Activated CD4-positive, alpha-beta memory T cell treated with anti-CD3 and anti-CD28 coated beads for 36 hours (primary cell): Measurements from ENCODE around the gene MSANTD1. TPM values are rescaled to one million over a fixed set of nuclear protein-coding genes. Genes with fewer than 3 reads are reported as not detected.

ENCODE experiments used
- CTCF ChIA-PET: fragments of 350-600 bp; sonication (Branson Sonifier 250); formaldehyde crosslinking; loops from one replicate; lab custom pipeline; 2021; ENCODE audit warnings: antibody characterized with exemption, inconsistent platforms; lab: Charles Lee
- POLR2A ChIA-PET: fragments of 350-600 bp; sonication (Branson Sonifier 250); formaldehyde crosslinking; loops from one replicate; lab custom pipeline; 2021; ENCODE audit warnings: antibody characterized with exemption; lab: Charles Lee
- DNase-seq: peaks from one replicate; pipeline ENCODE4 v3.0.0-alpha.2; 2020
- H3K27ac Mint-ChIP-seq: one replicate; pipeline ENCODE4 v1.8.0; 2021; ENCODE audit warnings: mixed read lengths
- H3K27me3 Mint-ChIP-seq: one replicate; pipeline ENCODE4 v1.8.0; 2021; ENCODE audit warnings: mixed read lengths
- H3K36me3 Mint-ChIP-seq: one replicate; pipeline ENCODE4 v1.8.0; 2021; ENCODE audit warnings: mixed read lengths
- H3K4me1 Mint-ChIP-seq: one replicate; pipeline ENCODE4 v1.8.0; 2021; ENCODE audit warnings: low read depth, mixed read lengths
- H3K4me3 Mint-ChIP-seq: one replicate; pipeline ENCODE4 v1.8.0; 2021; ENCODE audit warnings: mild to moderate bottlenecking, mixed read lengths
- H3K9me3 Mint-ChIP-seq: one replicate; pipeline ENCODE4 v1.8.0; 2021; ENCODE audit warnings: mixed read lengths
- intact Hi-C: fragments of 100-400 bp; cut with micrococcal nuclease; formaldehyde crosslinking; loops from one replicate; pipeline ENCODE4 v1.15.1; 2023
- total RNA-seq, 2 experiments: library from RNA; stranded (reverse); gene quantifications; one replicate each; pipeline ENCODE4 v1.2.3, GENCODE V29; 2021

The MSANTD1 gene
- total RNA-seq, 2 experiments from 2014 or later = 0.39 to 0.45 TPM

DNA sequence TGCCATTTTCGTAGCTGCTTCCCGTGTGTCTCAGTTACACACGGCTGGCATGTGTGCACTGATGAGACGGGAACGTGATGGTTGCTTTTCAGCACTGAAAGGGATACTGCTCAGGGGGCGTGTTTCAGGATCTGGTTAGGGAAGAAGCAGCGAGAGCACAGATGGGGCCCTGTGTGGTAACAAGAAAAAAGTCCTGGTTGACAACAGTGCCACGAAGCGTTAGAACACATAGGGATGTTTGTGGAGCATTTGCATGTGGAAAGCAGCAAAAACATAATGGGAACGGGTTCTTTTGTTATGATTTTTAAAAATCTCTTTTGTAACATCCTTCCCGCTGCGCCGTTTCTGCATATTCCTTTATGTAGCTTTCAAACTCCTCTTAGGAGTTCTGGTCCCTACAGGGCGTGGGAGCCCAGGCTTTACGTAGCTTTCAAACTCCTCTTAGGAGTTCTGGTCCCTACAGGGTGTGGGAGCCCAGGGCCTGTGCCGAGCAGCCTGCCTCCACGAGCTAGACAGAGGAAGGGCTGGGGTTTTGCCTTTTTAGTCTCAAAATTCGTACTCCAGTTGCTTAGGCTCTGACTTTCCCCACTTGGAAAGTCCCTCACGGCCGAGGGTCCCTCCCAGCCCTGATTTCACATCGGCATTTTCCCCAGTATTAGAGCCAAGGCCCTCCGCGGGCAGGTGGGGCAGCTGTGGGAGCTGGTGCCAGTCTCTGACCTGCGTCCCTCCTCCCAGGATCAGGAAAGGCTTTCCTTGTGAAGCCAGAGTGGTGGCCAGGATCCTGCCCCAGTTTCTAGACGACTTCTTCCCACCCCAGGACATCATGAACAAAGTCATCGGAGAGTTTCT lies 11.0 kb upstream of the MSANTD1 start:
- DNase-seq = no peak
- H3K4me1 Mint-ChIP-seq = peaks cover 8% of the 10 kb centered on the region
- intact Hi-C loops = no loop called here
- H3K4me3 Mint-ChIP-seq = no peak overlapping the region
- H3K9me3 Mint-ChIP-seq = no peaks in the 10 kb centered on the region
- peaks cover 14% of the 10 kb centered on the region for H3K36me3 Mint-ChIP-seq
- ChIA-PET CTCF (no interaction called here), POLR2A (no interaction called here)
- no peaks in the 10 kb centered on the region for H3K27me3 Mint-ChIP-seq
- no peak overlapping the region for H3K27ac Mint-ChIP-seq

DNA sequence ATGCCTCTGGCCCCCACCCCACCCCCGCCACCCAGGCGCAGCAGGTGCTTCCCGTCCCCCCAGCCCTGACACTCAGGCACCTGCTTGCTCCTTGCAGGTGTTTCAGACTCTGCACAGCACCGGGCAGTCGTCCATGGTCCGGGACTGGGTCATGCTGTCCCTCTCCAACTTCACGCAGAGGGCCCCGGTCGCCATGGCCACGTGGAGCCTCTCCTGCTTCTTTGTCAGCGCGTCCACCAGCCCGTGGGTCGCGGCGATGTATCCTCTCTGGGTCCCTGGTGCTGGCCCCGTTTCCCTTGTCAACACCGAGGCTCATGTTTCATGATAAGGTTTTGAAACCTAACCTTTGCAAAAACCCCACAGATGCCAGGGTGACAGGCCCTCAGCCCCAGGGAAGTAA lies 10.2 kb upstream of the MSANTD1 start:
- intact Hi-C loops = no loop called here

DNA sequence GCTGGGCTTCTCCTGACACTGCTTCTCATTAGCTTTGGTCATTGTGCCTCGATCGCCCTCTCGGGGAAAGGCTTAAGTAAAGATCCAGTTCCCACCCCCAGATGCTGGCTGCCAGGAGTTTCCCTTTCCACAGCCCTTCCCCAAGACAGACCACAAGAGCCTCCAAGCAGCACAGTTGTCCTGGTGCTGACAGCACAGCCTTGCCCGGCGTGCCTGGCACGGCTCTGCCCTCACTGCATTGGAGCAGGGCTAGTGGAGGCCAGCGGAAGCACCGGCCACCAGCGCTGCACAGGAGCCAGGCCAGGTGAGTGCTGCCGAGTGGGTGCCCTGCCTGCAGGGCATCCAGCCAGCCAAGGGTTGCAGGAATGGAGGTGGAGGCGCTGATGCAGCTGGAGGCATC lies 9.7 kb upstream of the MSANTD1 start:
- intact Hi-C loops = no loop called here
- no peaks in the 10 kb centered on the region for H3K27me3 Mint-ChIP-seq
- H3K4me1 Mint-ChIP-seq = peaks cover 11% of the 10 kb centered on the region
- ChIA-PET CTCF (no interaction called here), POLR2A (no interaction called here)
- peaks cover 8% of the 10 kb centered on the region for H3K36me3 Mint-ChIP-seq
- no peak for DNase-seq
- no peak overlapping the region for H3K27ac Mint-ChIP-seq
- no peaks in the 10 kb centered on the region for H3K9me3 Mint-ChIP-seq
- no peak overlapping the region for H3K4me3 Mint-ChIP-seq

More for the DNA sequence above, 10.2 kb upstream of the MSANTD1 start:
- ChIA-PET CTCF (no interaction called here), POLR2A (no interaction called here)
- no peak overlapping the region for H3K27ac Mint-ChIP-seq
- H3K36me3 Mint-ChIP-seq = peaks cover 10% of the 10 kb centered on the region
- DNase-seq = no peak
- no peaks in the 10 kb centered on the region for H3K27me3 Mint-ChIP-seq
- H3K9me3 Mint-ChIP-seq = no peaks in the 10 kb centered on the region
- no peak overlapping the region for H3K4me3 Mint-ChIP-seq
- H3K4me1 Mint-ChIP-seq = peaks cover 11% of the 10 kb centered on the region

DNA sequence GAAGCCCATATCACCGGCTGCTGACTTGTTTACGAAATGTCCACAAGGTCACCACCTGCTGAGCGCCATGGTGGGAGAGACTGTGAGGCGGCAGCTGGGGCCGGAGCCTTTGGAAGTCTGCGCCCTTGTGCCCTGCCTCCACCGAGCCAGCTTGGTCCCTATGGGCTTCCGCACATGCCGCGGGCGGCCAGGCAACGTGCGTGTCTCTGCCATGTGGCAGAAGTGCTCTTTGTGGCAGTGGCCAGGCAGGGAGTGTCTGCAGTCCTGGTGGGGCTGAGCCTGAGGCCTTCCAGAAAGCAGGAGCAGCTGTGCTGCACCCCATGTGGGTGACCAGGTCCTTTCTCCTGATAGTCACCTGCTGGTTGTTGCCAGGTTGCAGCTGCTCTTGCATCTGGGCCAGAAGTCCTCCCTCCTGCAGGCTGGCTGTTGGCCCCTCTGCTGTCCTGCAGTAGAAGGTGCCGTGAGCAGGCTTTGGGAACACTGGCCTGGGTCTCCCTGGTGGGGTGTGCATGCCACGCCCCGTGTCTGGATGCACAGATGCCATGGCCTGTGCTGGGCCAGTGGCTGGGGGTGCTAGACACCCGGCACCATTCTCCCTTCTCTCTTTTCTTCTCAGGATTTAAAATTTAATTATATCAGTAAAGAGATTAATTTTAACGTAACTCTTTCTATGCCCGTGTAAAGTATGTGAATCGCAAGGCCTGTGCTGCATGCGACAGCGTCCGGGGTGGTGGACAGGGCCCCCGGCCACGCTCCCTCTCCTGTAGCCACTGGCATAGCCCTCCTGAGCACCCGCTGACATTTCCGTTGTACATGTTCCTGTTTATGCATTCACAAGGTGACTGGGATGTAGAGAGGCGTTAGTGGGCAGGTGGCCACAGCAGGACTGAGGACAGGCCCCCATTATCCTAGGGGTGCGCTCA lies 8.7 kb upstream of the MSANTD1 start:
- H3K4me3 Mint-ChIP-seq = no peak overlapping the region
- no peak overlapping the region for H3K27ac Mint-ChIP-seq
- H3K4me1 Mint-ChIP-seq = peaks cover 11% of the 10 kb centered on the region
- H3K36me3 Mint-ChIP-seq = peaks cover 7% of the 10 kb centered on the region
- POLR2A ChIA-PET = no interaction called here
- no peaks in the 10 kb centered on the region for H3K27me3 Mint-ChIP-seq
- intact Hi-C loops = no loop called here
- no peaks in the 10 kb centered on the region for H3K9me3 Mint-ChIP-seq
- CTCF ChIA-PET = no interaction called here
- DNase-seq = no peak

DNA sequence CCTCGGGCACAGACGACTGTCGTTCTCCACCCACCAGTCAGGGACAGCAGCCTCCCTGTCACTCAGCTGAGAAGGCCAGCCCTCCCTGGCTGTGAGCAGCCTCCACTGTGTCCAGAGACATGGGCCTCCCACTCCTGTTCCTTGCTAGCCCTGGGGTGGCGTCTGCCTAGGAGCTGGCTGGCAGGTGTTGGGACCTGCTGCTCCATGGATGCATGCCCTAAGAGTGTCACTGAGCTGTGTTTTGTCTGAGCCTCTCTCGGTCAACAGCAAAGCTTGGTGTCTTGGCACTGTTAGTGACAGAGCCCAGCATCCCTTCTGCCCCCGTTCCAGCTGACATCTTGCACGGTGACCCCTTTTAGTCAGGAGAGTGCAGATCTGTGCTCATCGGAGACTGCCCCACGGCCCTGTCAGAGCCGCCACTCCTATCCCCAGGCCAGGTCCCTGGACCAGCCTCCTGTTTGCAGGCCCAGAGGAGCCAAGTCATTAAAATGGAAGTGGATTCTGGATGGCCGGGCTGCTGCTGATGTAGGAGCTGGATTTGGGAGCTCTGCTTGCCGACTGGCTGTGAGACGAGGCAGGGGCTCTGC lies 7.9 kb upstream of the MSANTD1 start:
- Mint-ChIP-seq H3K27ac (no peak overlapping the region), H3K9me3 (no peaks in the 10 kb centered on the region), H3K4me3 (no peak overlapping the region), H3K4me1 (peaks cover 11% of the 10 kb centered on the region), H3K27me3 (no peaks in the 10 kb centered on the region), H3K36me3 (peaks cover 4% of the 10 kb centered on the region)
- POLR2A ChIA-PET = no interaction called here
- intact Hi-C loops = no loop called here
- CTCF ChIA-PET = interaction anchor here (1.0 kb wide), 1 partner anchor 134 kb away, joined by 3 read pairs; no protein-coding TSS in a partner anchor
- DNase-seq = no peak

DNA sequence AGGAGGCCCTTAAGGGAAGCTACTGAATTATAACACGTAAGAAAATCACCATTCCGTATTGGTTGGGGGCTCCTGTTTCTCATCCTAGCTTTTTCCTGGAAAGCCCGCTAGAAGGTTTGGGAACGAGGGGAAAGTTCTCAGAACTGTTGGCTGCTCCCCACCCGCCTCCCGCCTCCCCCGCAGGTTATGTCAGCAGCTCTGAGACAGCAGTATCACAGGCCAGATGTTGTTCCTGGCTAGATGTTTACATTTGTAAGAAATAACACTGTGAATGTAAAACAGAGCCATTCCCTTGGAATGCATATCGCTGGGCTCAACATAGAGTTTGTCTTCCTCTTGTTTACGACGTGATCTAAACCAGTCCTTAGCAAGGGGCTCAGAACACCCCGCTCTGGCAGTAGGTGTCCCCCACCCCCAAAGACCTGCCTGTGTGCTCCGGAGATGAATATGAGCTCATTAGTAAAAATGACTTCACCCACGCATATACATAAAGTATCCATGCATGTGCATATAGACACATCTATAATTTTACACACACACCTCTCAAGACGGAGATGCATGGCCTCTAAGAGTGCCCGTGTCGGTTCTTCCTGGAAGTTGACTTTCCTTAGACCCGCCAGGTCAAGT lies 6.9 kb upstream of the MSANTD1 start:
- no peak overlapping the region for H3K27ac Mint-ChIP-seq
- peaks cover 4% of the 10 kb centered on the region for H3K36me3 Mint-ChIP-seq
- no peak for DNase-seq
- peaks cover 11% of the 10 kb centered on the region for H3K4me1 Mint-ChIP-seq
- intact Hi-C loops = no loop called here
- no peaks in the 10 kb centered on the region for H3K27me3 Mint-ChIP-seq
- no peaks in the 10 kb centered on the region for H3K9me3 Mint-ChIP-seq
- POLR2A ChIA-PET = no interaction called here
- no peak overlapping the region for H3K4me3 Mint-ChIP-seq
- CTCF ChIA-PET = interaction anchor here (1.0 kb wide), 1 partner anchor 135 kb away, joined by 3 read pairs; no protein-coding TSS in a partner anchor

DNA sequence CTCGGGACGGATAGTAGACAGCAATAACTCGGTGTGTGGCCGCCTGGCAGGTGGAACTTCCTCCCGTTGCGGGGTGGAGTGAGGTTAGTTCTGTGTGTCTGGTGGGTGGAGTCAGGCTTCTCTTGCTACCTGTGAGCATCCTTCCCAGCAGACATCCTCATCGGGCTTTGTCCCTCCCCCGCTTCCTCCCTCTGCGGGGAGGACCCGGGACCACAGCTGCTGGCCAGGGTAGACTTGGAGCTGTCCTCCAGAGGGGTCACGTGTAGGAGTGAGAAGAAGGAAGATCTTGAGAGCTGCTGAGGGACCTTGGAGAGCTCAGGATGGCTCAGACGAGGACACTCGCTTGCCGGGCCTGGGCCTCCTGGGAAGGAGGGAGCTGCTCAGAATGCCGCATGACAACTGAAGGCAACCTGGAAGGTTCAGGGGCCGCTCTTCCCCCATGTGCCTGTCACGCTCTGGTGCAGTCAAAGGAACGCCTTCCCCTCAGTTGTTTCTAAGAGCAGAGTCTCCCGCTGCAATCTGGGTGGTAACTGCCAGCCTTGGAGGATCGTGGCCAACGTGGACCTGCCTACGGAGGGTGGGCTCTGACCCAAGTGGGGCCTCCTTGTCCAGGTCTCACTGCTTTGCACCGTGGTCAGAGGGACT lies 5.7 kb upstream of the MSANTD1 start:
- Mint-ChIP-seq H3K27ac (no peak overlapping the region), H3K9me3 (no peaks in the 10 kb centered on the region), H3K36me3 (peaks cover 2% of the 10 kb centered on the region), H3K27me3 (no peaks in the 10 kb centered on the region), H3K4me1 (peaks cover 11% of the 10 kb centered on the region), H3K4me3 (no peak overlapping the region)
- ChIA-PET POLR2A (no interaction called here), CTCF (no interaction called here)
- peak; percentile 36 for DNase-seq
- intact Hi-C loops = no loop called here

DNA sequence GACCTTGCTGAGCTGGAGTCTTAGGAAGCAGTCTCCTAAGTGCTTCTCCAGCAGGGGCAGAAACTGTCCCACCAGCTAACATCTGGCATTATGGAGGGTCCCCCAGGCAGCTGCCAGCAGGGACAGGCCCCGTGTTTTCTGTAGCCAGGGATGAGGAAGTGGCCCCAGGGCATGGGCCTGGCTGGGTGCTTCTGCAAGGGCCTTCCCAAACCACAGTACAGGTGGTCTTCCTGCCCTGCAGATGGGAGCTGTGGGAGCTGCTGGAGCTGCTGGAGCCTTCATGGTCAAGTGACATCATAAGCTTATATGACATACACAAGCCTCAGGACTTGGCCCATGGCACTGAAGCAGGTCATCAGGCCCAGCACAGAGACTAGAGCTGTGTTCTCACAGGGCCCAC lies 5.0 kb upstream of the MSANTD1 start:
- POLR2A ChIA-PET = no interaction called here
- H3K27ac Mint-ChIP-seq = no peak overlapping the region

DNA sequence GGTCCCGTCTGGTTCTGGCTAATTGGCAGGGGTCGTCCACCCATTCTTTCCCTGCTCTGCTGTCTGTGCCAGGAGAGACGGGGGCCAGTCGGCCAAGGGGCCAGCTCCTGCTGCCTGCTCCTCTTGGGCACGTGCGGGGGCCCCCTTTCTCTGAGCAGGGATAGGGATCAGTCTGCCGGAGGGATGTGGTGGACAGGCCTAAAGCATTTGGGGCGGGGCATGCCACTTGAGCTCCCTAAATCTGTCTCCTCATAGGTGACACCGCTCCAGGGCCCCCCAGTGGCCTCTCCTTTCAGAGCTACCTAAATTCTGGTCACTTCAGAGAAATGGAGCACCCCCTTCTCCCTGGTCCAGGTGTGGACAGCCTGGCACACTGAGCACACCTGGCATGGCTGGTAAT lies 4.2 kb upstream of the MSANTD1 start:
- Mint-ChIP-seq H3K9me3 (no peaks in the 10 kb centered on the region), H3K36me3 (no peaks in the 10 kb centered on the region), H3K27ac (no peak overlapping the region), H3K27me3 (no peaks in the 10 kb centered on the region), H3K4me1 (peaks cover 11% of the 10 kb centered on the region), H3K4me3 (no peak overlapping the region)
- intact Hi-C loops = no loop called here
- POLR2A ChIA-PET = no interaction called here
- no peak for DNase-seq
- CTCF ChIA-PET = no interaction called here

More for the DNA sequence above, 5.0 kb upstream of the MSANTD1 start:
- no peak for DNase-seq
- no peak overlapping the region for H3K4me3 Mint-ChIP-seq
- H3K4me1 Mint-ChIP-seq = peaks cover 11% of the 10 kb centered on the region
- intact Hi-C loops = no loop called here
- no peaks in the 10 kb centered on the region for H3K27me3 Mint-ChIP-seq
- no peaks in the 10 kb centered on the region for H3K36me3 Mint-ChIP-seq
- CTCF ChIA-PET = no interaction called here
- no peaks in the 10 kb centered on the region for H3K9me3 Mint-ChIP-seq

DNA sequence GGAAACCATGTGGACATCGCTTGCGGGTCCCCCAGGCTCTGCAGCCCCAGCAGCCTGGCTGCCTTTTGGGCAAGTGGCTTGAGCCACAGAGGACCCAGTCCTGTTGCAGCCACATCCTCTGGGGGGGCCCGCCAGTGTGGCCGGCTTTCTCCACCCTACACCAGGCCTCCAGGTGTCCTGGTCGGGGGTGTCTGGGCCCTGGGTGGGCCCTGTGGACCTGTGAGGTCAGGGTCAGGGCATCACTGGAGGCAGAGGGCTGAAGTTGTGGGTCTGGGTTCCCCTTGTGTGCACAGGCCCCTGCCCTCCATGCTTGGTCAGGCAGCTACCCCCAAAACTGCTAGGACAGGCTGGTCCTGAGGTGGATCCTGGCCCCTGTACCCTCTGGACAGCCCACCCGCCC lies 3.3 kb upstream of the MSANTD1 start:
- intact Hi-C loops = no loop called here
- CTCF ChIA-PET = no interaction called here
- no peaks in the 10 kb centered on the region for H3K36me3 Mint-ChIP-seq

DNA sequence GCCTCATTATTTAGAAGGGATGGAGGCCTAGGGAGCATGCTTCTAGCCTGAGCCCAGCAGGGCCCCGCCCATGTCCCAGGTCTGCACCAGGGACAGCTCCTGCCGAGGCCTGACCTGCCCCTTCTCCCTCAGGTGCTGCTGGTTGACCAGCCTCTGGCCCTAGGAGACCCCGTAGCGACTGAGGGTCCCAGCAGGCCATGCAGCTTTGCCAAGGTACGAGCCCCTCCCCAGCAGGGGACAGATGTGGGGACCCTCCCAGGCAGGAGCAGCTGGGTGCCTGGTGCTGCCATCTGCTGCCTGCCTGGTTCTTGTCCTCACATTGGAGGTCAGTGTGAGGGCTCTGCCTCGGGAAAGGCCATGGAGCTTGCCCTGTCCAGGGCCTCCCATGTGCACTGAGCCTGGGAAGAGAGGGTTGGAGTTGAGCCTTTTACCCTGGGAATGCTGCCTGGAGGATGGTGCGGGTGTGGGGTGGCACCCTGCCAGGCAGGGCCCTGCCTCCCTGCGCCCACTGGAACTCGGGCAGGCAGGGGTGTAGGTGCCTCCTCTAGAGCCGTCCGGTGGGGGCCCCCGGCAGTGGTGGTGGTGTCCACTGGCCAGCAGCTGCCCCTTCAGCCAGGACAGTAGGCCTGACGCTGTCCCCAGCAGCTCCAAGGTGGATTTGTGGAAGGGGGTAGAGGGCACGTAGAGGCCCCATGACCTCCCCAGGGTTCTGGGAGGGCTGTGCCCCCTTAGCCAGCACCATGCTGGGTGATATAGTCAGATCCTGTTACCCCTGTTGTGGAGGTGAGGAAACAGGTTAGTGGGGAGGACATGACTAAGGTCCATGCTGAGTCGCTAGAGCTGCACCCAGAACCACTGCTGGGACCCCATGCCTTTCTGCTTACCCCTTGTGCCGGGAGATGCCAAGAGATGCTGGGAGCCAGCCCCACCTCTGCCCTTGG lies 2.2 kb upstream of the MSANTD1 start:
- Mint-ChIP-seq H3K9me3 (no peaks in the 10 kb centered on the region), H3K36me3 (no peaks in the 10 kb centered on the region), H3K27ac (no peak overlapping the region), H3K4me1 (peaks cover 11% of the 10 kb centered on the region), H3K4me3 (no peak overlapping the region), H3K27me3 (no peaks in the 10 kb centered on the region)
- DNase-seq = no peak
- ChIA-PET POLR2A (no interaction called here), CTCF (no interaction called here)
- intact Hi-C loops = no loop called here

More for the DNA sequence above, 3.3 kb upstream of the MSANTD1 start:
- no peak for DNase-seq
- Mint-ChIP-seq H3K9me3 (no peaks in the 10 kb centered on the region), H3K27me3 (no peaks in the 10 kb centered on the region), H3K27ac (no peak overlapping the region), H3K4me3 (no peak overlapping the region), H3K4me1 (peaks cover 11% of the 10 kb centered on the region)
- POLR2A ChIA-PET = no interaction called here
